GM19324 (cell line): ENCODE data around the gene MTHFD1.

Experiments used
- ATAC-seq: cut with Tn5 transposase; IDR thresholded peaks from one replicate; pipeline ENCODE4 v1.9.1; 2021; ENCODE audit warnings: mild to moderate bottlenecking, moderate library complexity; ENCODE audit not compliant: unreplicated experiment, low FRiP score

Gene MTHFD1

DNA sequence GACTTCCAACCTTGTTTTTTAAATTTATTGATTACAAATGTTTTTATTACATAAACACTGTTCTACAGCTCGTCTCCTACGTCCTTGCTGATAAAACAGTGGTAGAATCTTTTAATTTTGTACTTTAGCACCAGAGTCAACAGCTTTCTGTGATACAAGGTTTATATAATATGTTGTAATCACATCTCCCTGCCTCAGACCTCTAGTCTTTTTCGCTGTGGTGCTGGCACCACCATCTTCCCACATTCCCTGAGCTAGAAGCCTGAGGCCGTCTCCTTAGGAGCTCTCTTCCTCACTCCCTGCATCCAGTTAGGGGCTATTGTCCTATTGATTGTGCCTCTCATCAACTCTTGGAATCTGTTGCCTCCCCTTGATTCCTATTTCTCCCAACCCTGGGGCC, 17.1 kb downstream of the MTHFD1 start:
- no peak for ATAC-seq

DNA sequence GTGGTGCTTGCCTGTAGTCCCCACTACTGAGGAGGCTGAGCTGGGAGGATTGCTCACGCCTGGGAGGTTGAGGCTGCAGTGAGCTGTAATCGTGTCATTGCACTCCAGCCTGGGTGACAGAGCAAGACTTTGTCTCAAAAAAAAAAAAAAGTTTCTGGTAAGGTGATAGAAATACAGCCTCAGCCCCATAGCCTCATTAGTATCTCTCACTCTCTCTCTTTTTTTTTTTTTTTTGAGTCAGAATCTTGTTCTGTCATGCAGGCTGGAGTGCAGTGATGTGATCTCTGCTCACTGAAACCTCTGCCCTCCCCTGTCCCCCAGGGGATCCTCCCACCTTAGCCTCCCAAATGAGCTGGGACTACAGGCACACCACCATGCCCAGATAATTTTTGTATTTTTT, 19.2 kb downstream of the MTHFD1 start:
- no peak for ATAC-seq

DNA sequence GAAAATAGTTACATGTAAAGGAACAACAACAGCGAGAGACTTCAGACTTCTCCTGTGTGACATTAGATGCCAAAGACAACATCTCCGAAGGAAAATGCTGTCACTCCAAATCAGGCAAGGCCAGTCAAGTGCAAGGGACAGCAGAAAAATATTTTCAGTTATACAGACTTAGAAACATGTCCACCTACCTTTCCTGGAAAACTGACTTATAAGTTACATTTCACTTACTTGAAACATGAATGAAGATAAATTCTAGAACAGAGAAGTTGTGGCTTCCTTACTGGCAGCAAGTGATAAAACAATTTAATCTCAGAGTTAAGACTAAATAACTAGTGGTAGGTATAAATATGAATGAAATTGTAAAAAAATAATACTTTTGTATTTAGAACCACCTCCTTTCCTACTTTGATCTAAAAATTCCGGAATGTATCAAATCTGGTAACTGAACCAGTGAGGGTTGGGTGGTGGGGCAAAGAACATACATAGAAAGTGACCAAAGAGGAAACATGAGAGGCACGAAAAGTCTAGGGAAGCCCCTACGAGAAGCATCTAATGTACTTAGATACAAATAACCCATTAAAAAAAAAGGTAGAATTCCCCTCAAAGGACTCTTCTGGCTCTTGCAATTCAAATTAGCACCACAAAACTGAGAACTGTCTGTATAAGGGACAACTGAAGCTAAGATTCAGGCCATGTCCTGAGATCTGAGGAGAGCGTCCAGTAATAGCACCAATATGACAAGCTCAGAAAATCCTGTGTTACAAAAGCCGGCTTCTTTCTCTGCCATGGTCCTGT, 21.2 kb downstream of the MTHFD1 start:
- no peak for ATAC-seq

DNA sequence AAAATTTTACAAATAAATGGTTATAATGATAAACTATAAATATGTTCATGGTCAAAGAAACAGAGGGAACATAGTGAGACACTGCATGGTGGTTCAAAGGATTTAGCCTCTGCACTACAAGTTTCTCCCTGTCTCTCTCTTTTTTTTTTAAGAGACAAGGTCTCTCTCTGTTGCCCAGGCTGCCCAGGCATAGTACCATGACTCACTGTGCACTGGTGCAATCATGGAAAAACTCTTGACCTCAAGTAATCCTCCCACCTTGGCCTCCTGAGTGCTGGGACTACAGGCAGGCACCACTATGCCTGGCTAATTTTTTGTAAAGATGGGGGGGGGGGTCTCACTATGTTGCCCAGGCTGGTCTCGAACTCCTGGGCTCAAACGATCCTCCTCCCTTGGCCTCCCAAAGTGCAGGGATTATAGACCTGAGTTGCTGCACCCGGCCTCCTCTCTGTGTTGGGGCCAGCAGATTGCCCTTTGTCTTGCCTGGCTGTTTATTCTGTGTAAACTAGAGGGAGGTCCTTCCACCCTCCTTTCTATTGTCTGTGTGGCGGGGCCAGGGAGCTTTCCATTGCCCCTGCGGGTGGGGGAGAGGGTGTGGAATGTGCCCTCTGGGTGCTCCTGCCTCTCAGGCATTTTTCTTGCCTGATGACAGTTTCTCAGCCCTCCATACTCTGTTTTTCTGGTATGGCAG, 22.1 kb downstream of the MTHFD1 start:
- no peak for ATAC-seq

DNA sequence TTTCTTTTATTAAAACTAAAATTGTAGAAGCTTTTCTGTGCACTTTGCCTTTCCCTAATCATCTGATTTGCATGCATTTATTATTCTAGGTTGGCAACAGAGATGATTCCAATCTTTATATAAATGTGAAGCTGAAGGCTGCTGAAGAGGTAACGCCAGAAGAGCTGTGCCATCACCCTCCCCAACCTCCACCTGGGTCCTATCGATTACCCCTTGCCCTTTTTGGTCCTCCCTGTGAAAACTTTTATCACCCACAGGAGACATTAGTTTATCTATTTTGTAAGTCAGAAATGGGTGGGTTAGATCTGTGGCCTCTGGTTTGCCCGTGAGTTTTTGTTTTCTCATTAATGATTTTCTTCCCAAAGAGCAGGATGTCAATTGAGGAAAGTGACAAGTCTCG, 22.8 kb downstream of the MTHFD1 start:
- ATAC-seq = no peak

DNA sequence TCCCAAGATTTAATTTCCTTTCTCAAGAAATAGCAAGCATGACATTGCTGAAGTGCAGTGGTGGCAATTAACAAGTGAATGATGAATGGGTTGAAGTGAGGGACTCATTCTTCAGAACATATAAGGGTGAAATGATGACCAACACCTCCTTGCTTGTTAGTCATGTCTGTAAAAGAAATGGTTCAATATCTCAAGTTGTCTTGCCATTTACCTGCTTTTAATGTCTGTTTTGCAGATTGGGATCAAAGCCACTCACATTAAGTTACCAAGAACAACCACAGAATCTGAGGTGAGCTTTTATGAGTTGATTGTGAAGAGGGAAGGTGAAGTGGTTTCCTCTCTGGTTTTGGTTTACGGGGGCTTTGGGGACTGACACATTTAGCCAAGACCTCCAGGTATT, 24.1 kb downstream of the MTHFD1 start:
- no peak for ATAC-seq

DNA sequence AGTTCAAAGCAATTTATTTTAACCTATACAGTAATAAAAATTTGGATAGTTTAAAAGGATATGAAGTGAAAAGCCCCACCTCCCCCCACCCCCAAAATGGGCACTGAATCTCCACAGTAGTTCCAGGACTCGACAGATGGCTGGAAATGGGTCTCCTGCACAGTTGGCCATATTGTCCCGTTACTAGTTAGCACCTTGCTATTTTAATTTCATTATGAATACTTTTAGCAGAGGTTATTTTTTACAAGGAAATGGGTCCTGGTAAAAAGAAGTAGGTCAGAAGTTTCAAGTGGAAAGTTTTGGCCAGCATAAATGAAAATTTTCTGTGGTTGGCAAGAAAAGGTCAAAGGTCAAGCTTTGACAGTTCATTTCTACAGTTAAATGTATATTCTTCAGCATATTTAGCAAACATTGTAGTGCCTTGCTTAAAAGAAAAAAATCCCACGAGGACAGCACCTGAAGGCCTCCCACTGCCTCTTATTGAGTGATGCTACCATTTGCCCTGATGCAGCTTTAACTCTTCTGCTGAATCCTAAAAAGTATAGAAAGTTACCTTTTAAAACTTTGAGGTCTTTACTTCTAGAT, 28.3 kb downstream of the MTHFD1 start:
- no peak for ATAC-seq

DNA sequence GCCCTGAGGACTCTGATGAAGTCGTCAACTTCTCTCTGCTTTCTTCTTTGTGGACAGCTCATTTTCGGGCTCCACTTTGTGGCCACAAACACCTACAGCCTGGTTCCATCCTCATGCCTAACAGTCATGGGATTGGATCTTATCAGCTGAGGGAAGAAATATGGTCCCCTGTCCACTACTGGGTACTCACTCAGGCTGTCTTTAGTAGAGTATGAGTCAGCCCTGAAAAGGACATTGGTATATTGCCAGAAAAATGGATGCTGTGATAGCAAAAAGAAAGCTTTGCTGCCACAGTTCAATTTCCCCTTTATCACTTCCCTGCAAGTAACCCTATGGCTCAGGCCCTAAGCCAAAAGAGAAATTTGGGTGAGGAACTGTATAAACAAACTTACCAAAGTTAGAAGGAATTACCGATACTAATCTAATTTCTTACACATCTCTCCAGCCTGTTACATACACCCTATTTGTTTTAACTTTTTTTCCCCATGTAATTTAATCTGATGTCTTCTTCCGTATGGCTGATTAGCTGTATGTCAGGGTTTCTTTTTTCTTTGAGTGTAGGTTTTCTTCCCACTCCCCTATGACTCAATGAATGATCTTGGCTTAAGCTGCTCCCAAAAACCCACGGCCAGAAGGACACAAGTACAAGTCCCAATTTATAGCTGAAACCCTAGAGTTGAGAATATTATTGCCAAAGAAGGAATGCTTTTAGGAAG, 29.1 kb downstream of the MTHFD1 start:
- ATAC-seq = no peak

DNA sequence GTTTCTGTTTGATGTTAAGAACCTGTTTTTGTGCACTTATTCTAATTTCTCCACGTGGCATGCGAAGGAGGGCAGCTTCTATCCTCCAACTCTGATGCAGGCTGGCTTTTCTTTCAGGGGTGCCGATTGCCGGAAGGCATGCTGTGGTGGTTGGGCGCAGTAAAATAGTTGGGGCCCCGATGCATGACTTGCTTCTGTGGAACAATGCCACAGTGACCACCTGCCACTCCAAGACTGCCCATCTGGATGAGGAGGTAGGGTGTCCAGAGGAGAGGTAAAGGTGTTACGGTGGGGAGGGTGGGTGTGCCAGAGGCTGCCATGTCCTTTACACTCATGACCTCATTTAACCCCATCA, 29.6 kb downstream of the MTHFD1 start:
- no peak for ATAC-seq

DNA sequence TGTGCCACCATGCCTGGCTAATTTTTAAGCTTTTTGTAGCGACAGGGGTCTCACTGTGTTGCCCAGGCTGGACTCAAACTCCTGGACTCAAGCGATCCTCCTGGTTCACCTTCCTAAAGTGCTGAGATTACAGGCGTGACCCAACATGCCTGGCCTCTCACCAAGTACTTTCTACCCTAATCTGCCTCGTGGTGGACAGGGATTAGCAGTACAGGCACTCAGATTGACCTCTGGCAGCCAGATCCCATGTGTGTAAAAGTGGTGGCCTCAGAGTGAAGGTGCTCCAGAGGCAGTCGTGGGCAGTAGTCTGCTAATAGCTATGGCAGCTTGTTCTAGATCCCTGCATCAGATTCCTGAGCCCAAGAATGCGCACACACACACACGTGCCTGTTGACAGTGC, 30.9 kb downstream of the MTHFD1 start:
- ATAC-seq = no peak

DNA sequence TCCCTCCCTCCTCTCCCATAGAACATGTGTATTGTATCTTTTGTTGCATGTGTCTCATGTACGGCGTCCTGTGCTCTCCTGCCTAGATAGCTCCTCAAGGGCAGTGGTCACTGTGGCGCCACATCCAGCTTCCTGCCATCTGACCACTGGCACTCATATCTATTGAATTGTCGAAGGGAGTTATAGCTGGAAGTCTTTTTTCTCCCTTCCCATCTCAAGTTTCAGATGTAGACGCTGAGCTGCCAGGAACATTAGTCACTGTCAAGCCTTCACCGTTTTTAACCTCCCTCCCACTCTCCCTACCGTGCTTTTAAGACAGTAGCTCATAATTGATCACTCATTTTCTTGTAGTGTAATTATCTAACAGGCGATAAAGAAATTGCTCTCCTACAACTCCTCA, 33.0 kb downstream of the MTHFD1 start:
- ATAC-seq = no peak

DNA sequence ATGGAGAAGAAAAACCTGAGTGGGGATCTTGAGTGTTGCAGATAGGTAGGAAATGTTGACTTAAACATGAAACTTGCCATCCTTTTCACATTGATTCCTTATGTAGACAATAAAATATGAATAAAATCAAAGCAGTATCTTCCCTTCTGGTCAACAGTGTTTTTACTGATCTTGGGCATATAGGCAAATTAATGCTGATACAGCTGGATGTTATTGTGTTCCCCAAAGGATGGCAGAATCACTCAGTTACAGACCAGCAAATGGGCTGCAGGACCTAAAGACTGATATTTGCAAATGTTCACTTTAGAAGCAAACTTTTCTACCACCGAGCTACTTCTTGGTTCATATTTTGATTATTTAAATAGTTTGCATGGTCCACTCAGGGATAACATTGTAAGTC, 33.9 kb downstream of the MTHFD1 start:
- no peak for ATAC-seq

DNA sequence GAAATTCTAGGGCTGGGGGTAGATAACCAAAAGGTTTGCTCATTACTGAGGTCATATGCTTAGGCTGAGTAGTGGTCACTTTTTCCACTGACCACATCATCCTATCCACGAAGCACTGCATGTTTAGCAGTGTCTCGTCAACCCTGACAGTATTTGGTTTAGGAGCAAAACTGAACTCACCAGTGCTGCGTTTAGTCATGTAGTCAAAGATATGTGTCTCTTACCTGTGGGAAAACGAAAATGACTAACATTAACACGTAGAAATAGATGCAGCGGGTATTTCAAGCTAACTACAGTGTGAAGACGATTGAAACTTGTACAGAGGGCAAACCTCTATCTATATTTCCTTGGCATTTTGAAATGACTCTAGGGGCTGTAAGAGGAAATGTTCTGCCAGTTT, 34.6 kb downstream of the MTHFD1 start:
- ATAC-seq = no peak

DNA sequence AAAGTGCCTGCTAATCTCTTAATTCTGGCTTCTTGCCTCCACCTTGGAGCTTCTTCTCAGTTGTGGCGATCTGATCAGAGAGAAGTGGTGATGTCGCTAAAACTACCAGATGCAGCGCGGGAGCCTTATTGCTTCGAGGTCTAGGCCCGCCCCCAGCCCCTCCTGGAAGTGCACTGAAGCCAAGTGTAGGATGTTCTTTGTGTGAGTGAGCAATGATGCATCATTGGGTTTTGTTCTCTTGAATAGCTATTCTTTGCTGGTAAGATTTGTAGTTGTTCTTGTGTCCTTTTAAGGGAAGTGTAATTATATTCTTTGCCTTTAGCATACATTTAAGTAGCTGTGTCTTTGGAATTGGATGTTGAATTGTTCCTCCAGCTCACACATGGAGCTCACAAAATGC, 35.8 kb downstream of the MTHFD1 start:
- no peak for ATAC-seq

DNA sequence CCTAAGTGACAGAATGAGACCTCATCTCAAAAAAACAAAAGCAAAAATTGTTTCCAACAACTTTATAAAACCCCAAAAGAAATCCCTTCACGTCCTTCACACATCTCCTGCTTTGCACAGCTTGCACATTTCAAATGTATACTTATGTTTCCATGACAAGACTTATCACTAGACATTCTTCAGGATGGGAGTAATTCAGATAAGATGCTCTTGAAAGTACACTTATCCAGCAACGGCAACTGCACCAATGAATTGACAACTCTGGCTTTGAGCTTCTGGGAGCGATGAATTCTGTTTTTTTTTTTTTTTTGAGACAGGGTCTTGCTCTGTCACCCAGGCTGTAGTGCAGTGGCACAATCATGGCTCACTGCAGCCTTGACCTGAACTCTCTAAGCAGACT, 46.4 kb downstream of the MTHFD1 start:
- ATAC-seq = no peak

DNA sequence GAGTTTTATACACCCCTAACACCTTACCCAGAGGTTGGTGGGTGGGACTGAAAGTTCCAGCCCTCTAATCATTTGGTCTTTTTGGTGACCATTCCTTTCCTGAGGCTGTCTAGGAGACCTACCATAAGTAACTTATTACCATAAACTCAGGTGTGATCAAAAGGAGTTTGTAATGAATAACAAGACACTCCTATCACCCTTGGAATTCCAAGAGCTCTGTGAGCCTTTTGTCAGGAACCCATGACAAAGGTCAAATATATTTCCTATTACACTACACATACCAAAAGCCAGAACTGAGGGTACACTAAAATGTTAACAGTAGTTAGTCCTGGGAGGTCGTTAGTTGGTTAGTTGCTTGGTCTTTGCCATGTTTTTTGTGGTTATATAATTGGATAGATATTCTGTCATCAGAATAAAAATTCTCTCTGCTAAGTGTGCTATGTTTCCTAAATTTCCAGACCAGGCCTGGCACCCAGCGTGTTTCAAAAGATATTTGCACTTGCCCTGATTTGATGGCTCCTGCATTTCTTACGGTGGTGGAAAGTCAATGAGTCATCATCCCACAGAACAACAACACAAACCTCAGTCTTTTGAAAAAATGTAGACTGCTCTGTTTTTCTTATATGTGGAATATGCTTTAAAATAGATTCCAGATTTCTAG, 50.2 kb downstream of the MTHFD1 start:
- no peak for ATAC-seq

DNA sequence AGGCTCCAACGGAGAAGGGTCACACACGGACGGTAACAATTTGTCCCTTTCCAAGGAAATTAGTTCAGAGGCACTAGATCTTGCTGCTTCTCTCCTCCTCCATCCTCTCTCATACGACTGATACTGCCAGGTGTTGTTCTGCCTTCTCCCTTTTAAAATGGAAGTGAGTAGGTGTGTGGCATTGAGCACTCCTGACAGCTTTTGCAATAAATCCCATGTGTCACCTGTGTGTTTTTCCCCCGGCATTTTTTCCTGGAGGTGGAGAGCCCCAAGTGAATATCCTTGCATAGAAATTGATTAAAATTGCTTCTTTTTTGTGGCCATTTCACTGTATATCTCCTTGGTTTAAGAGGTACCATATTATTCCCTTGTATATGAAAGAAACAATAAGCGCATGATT, 51.0 kb downstream of the MTHFD1 start:
- ATAC-seq = no peak

DNA sequence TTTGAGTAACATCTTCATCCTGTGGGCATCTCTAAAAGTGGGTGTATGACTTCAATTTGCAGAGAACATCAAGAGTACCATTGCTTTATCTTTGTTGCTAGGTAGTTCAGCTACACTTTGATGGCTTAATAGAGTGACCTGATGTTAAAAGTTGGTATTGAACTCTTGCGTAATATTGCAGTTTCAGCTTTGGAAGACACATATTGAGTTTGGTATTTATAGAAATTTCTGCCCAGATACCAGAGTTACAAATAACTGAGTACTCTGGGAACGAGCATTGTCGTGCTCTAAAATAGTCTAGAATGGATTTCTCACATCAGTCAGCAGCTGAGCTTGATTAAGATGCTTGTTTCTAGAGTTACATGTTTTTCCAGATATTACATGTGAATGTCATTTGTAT, 52.3 kb downstream of the MTHFD1 start:
- no peak for ATAC-seq

DNA sequence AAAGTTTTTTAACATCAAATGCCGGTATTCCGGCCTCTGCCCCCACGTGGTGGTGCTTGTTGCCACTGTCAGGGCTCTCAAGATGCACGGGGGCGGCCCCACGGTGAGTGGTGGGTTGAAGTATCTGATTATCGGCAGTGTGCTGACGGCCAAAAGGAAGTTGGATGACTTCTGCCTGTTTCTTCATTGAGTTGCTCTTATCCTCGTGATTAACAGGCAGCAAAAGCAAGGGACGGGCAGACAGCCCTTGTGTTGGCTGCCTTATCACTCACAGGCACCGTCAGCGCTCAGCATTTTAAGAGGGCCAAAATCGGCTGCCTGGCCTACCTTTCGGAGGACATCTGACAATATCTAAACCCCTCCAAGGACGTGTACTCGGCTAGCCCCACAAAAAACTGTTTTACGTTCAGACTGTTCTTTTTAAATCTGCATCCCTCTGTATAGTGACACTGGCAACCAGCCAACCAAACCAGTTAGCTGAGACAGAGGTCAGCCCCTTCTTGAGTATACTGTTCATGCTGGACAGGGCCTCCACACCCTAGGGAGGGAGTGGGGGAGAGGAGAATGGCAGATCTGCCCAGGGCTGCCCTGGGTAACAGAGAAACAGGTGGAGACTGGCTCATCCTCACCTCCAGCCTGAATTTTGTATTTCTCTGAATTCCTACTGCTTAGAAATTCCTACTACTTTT, 54.3 kb downstream of the MTHFD1 start:
- ATAC-seq = no peak

DNA sequence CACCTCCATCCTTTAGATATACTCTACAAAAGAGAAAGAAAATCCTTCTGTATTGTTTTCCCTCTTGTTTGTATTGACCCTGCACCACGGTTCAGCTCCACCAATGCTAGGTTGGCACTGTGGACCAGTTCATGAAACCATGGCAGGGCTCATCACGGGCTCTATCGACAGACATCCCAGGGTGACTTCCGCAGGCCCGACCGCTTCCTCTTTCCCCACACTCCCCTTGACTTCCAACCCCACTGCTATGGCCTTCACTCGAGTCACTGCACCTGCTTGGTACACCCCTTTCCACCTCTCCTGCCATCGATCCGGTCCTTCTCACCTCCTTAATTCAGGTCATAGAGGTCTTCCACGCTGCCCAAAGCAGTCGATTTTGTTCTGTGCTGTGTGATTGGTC, 56.0 kb downstream of the MTHFD1 start:
- no peak for ATAC-seq
